Caco-2 (cell line): ENCODE results near the gene RBM18. TPM values are rescaled to one million over a fixed set of nuclear protein-coding genes. Genes with fewer than 3 reads are reported as not detected.

Experiments used
- BruUV-seq: library from RNA; stranded (reverse); fragments of 400-500 nt; replicated peaks from 2 replicates; lab custom pipeline; 2021; lab: Mats Ljungman, UMichigan
- CTCF ChIA-PET: fragments of 300-600 bp; sonication (Branson Sonifier 250); formaldehyde crosslinking; loops from one replicate; lab custom pipeline; 2022; ENCODE audit warnings: antibody characterized with exemption; lab: Charles Lee
- POLR2A ChIA-PET: fragments of 300-600 bp; sonication (Branson Sonifier 250); formaldehyde crosslinking; loops from one replicate; lab custom pipeline; 2022; ENCODE audit warnings: antibody characterized with exemption; lab: Charles Lee
- DNase-seq, 2 experiments: peaks; one replicate each; pipeline versions ENCODE4 v3.0.0 to v3.0.0-alpha.2; 2020 to 2022
- H3K27me3 ChIP-seq: replicated peaks from 2 replicates; pipeline ENCODE4 v1.6.0; 2011; ENCODE audit warnings: low read length; ENCODE audit not compliant: control insufficient read depth, insufficient read depth
- H3K36me3 ChIP-seq: 2 replicates; pipeline ENCODE4 v1.5.1; 2011; ENCODE audit warnings: low read length; ENCODE audit not compliant: control insufficient read depth, insufficient read depth
- H3K4me1 ChIP-seq: fragments of 250-450 bp; sonication (Bioruptor Pico); 2 replicates; pipeline ENCODE4 v1.5.1; 2020; ENCODE audit warnings: mild to moderate bottlenecking
- H3K4me3 ChIP-seq: 2 replicates; pipeline ENCODE4 v1.5.1; 2011; ENCODE audit warnings: low read depth, mild to moderate bottlenecking, control low read depth, low read length
- H3K9me3 ChIP-seq: fragments of 250-450 bp; sonication (Bioruptor Pico); 2 replicates; pipeline ENCODE4 v1.5.1; 2020; ENCODE audit warnings: mild to moderate bottlenecking, moderate library complexity
- H3K27ac Mint-ChIP-seq: one replicate; pipeline ENCODE4 v1.8.0; 2022; ENCODE audit warnings: mixed read lengths; ENCODE audit not compliant: unreplicated experiment
- H3K27me3 Mint-ChIP-seq: one replicate; pipeline ENCODE4 v1.8.0; 2022; ENCODE audit warnings: mixed read lengths; ENCODE audit not compliant: insufficient read depth, unreplicated experiment
- H3K36me3 Mint-ChIP-seq: one replicate; pipeline ENCODE4 v1.8.0; 2022; ENCODE audit warnings: mild to moderate bottlenecking, mixed read lengths; ENCODE audit not compliant: insufficient read depth, unreplicated experiment
- H3K4me1 Mint-ChIP-seq: one replicate; pipeline ENCODE4 v1.8.0; 2022; ENCODE audit warnings: low read depth, mixed read lengths; ENCODE audit not compliant: unreplicated experiment
- H3K4me3 Mint-ChIP-seq: one replicate; pipeline ENCODE4 v1.8.0; 2022; ENCODE audit warnings: mild to moderate bottlenecking, moderate library complexity, mixed read lengths; ENCODE audit not compliant: unreplicated experiment
- H3K9me3 Mint-ChIP-seq: one replicate; pipeline ENCODE4 v1.8.0; 2022; ENCODE audit warnings: mixed read lengths; ENCODE audit not compliant: unreplicated experiment
- CTCF ChIP-seq, 2 experiments: fragments of 200-600 bp in 1 of 2; IDR thresholded peaks; 1 replicate in 1 of 2; 2 replicates in 1 of 2; pipeline versions ENCODE4 v1.5.1 to v1.8.0; 2011 to 2022; ENCODE audit warnings: antibody characterized with exemption in 1 of 2, control low read depth in 1 of 2, inconsistent platforms in 1 of 2, low read depth in 1 of 2, low read length in 1 of 2, mild to moderate bottlenecking in 1 of 2, moderate library complexity in 1 of 2; ENCODE audit not compliant: insufficient read depth in 1 of 2, severe bottlenecking in 1 of 2, unreplicated experiment in 1 of 2
- intact Hi-C: fragments of 100-400 bp; cut with micrococcal nuclease; formaldehyde crosslinking; loops from one replicate; pipeline ENCODE4 v1.10.0; 2022; ENCODE audit not compliant: unreplicated experiment
- total RNA-seq: library from RNA; stranded (reverse); gene quantifications from 2 replicates; pipeline ENCODE4 v1.2.3, GENCODE V29; 2022

The RBM18 gene
- total RNA-seq, 1 experiment from 2014 or later = 20.6 TPM

- Mint-ChIP-seq H3K9me3 (peaks cover 19% of the 10 kb centered on the region), H3K4me3 (no peak overlapping the region), H3K27ac (no peak overlapping the region), H3K36me3 (peaks cover 78% of the 10 kb centered on the region), H3K27me3 (no peaks in the 10 kb centered on the region), H3K4me1 (no peaks in the 10 kb centered on the region)
- ChIA-PET CTCF (no interaction called here), POLR2A (no interaction called here)
- Histone ChIP-seq H3K27me3 (no peaks in the 10 kb centered on the region), H3K4me1 (no peaks in the 10 kb centered on the region), H3K36me3 (no peaks in the 10 kb centered on the region; the same call in 1 of the 2 replicates), H3K9me3 (peaks cover 9% of the 10 kb centered on the region), H3K4me3 (no peak overlapping the region)
- DNase-seq = no peak
- BruUV-seq = no TSS peak
- TF ChIP-seq CTCF (IDR thresholded peaks at IDR 0.05; ENCODE audit: insufficient read depth in 1 of 2, low read depth in 1 of 2, low read length in 1 of 2, severe bottlenecking in 1 of 2, unreplicated experiment in 1 of 2) = no peak
- intact Hi-C loops = no loop called here
Observed at GRCh38 chr9:122277285-122277897, 12.8 kb upstream of the RBM18 start.

GRCh38 chr9:122276096-122276495 lies 11.5 kb upstream of the RBM18 start:
- peaks cover 9% of the 10 kb centered on the region for H3K9me3 ChIP-seq
- no peaks in the 10 kb centered on the region for H3K4me1 Mint-ChIP-seq
- H3K4me3 ChIP-seq = no peak overlapping the region
- no peak overlapping the region for H3K27ac Mint-ChIP-seq
- ChIA-PET CTCF (no interaction called here), POLR2A (no interaction called here)
- H3K9me3 Mint-ChIP-seq = peaks cover 19% of the 10 kb centered on the region
- H3K36me3 ChIP-seq = no peaks in the 10 kb centered on the region
- H3K27me3 ChIP-seq = no peaks in the 10 kb centered on the region
- peaks cover 76% of the 10 kb centered on the region for H3K36me3 Mint-ChIP-seq
- H3K4me3 Mint-ChIP-seq = no peak overlapping the region
- intact Hi-C loops = no loop called here
- no TSS peak for BruUV-seq
- no peaks in the 10 kb centered on the region for H3K27me3 Mint-ChIP-seq
- TF ChIP-seq CTCF (IDR thresholded peaks at IDR 0.05; ENCODE audit: insufficient read depth in 1 of 2, low read depth in 1 of 2, low read length in 1 of 2, severe bottlenecking in 1 of 2, unreplicated experiment in 1 of 2) = no peak
- DNase-seq = no peak
- H3K4me1 ChIP-seq = no peaks in the 10 kb centered on the region

- H3K36me3 Mint-ChIP-seq = peaks cover 71% of the 10 kb centered on the region
- ChIA-PET CTCF (no interaction called here), POLR2A (interaction anchor here (1.6 kb wide), 1 partner anchor 9 kb away, joined by 4 read pairs; the partner anchor contains the start of genes MRRF and RBM18)
- Histone ChIP-seq H3K4me3 (no peak overlapping the region), H3K9me3 (peaks cover 9% of the 10 kb centered on the region), H3K36me3 (no peaks in the 10 kb centered on the region), H3K27me3 (no peaks in the 10 kb centered on the region), H3K4me1 (no peaks in the 10 kb centered on the region)
- H3K4me3 Mint-ChIP-seq = no peak overlapping the region
- no peak for DNase-seq
- H3K4me1 Mint-ChIP-seq = no peaks in the 10 kb centered on the region
- intact Hi-C loops = no loop called here
- H3K9me3 Mint-ChIP-seq = peaks cover 19% of the 10 kb centered on the region
- no peaks in the 10 kb centered on the region for H3K27me3 Mint-ChIP-seq
- no peak overlapping the region for H3K27ac Mint-ChIP-seq
- BruUV-seq = no TSS peak
- TF ChIP-seq CTCF (IDR thresholded peaks at IDR 0.05; ENCODE audit: insufficient read depth in 1 of 2, low read depth in 1 of 2, low read length in 1 of 2, severe bottlenecking in 1 of 2, unreplicated experiment in 1 of 2) = no peak
Observed at GRCh38 chr9:122274055-122274454, 9.4 kb upstream of the RBM18 start.
